ENCODE measurements around the gene ACTN4. TPM values are rescaled to one million over a fixed set of nuclear protein-coding genes. Genes with fewer than 3 reads are reported as not detected.

The ACTN4 gene
- total and polyA plus RNA-seq, 2 donors (not counting 1 experiment from before 2014, with no cell fraction given), result 108 to 164 TPM

DNA sequence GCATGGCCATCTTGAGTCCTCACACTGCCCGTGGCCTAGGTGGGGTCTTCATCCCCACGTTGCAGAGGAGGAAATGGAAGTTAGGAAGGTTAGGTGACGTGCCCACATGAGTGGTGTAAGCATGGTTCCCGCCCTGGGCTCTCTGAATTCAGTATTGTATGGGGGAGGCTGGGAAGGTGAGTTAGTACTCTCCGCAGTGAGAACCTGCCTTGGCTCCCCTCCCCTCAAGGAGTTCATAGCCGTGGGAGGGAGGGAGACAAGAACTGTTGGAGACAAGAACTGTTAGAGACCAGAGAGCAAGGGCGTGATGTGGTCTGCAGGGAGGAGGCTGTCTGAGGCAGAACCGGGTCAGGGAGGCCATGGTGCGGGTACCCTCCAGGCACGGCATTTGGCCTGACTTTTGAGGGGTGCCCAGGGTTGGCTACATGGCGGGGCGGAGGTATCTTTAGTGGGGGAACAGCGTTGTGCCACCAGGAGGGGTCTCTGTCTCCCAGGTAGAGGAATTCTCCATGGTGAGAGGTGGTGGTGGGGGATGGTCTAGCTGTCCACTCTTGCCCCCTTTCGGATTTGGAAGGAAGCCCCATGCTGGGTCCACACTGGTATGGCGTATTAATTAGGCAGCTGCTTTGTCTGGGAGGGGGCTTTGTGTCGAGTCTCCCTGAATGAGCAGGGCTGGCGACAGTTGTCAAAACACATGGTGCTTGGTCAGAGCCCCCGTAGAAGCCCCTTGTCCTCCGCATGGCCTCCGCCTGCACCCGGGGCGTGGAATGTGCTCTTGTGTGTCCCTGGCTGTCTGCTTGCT, 51.0 kb downstream of the ACTN4 start:
- H3K27me3 ChIP-seq (replicated peaks in 1 of 4; ENCODE audit: control extremely low read depth in 1 of 4, control insufficient read depth in 3 of 4, insufficient read depth in 4 of 4, low read length in 3 of 4), result no peaks in the 10 kb centered on the region
- H3K4me2 ChIP-seq (replicated peaks; ENCODE audit: low read depth, low read length, poor library complexity, severe bottlenecking), result no peak overlapping the region
- Mint-ChIP-seq H3K9me3 (ENCODE audit: insufficient read depth) (no peaks in the 10 kb centered on the region), H3K4me1 (peaks cover 39% of the 10 kb centered on the region), H3K27me3 (no peaks in the 10 kb centered on the region), H3K4me3 (no peak overlapping the region), H3K27ac (peak overlapping the region; percentile 20)
- no peak overlapping the region for H3K4me3 ChIP-seq (ENCODE audit: control extremely low read depth in 1 of 5, extremely low read depth in 1 of 5, insufficient read depth in 1 of 5, low read depth in 2 of 5, low read length in 4 of 5)
- peaks cover 0 to 41% of the 10 kb centered on the region in 2 experiments for H3K36me3 ChIP-seq (replicated peaks in 1 of 2; ENCODE audit: control extremely low read depth in 1 of 2, control insufficient read depth in 1 of 2, extremely low read depth in 1 of 2, insufficient read depth in 2 of 2, low read length in 1 of 2)
- no peak overlapping the region for H3K9ac ChIP-seq (ENCODE audit: low read length)
- no peak overlapping the region for H3K27ac ChIP-seq (ENCODE audit: low read length in 2 of 2)
- TF ChIP-seq, protein P1, sequence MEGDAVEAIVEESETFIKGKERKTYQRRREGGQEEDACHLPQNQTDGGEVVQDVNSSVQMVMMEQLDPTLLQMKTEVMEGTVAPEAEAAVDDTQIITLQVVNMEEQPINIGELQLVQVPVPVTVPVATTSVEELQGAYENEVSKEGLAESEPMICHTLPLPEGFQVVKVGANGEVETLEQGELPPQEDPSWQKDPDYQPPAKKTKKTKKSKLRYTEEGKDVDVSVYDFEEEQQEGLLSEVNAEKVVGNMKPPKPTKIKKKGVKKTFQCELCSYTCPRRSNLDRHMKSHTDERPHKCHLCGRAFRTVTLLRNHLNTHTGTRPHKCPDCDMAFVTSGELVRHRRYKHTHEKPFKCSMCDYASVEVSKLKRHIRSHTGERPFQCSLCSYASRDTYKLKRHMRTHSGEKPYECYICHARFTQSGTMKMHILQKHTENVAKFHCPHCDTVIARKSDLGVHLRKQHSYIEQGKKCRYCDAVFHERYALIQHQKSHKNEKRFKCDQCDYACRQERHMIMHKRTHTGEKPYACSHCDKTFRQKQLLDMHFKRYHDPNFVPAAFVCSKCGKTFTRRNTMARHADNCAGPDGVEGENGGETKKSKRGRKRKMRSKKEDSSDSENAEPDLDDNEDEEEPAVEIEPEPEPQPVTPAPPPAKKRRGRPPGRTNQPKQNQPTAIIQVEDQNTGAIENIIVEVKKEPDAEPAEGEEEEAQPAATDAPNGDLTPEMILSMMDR (IDR thresholded peaks at IDR 0.05), result no peak
- no peak for TF ChIP-seq EZH2 (IDR thresholded peaks at IDR 0.05; ENCODE audit: borderline replicate concordance, insufficient read depth, low read depth, low read length, poor library complexity, severe bottlenecking)
- H2AFZ ChIP-seq (ENCODE audit: insufficient read depth, low read depth, low read length, poor library complexity, severe bottlenecking), result no peak overlapping the region
- ChIA-PET POLR2A (no interaction called here), CTCF (no interaction called here)
- H4K20me1 ChIP-seq (ENCODE audit: control insufficient read depth, insufficient read depth, low read length, poor library complexity, severe bottlenecking), result peaks cover 66% of the 10 kb centered on the region
- DNase-seq, result no peak
- H3K4me1 ChIP-seq (ENCODE audit: control insufficient read depth in 2 of 2, insufficient read depth in 2 of 2, low read length in 2 of 2), result peaks cover 26 to 39% of the 10 kb centered on the region in 2 donors
- intact Hi-C loops (cut with micrococcal nuclease), result no loop called here
- ATAC-seq (ENCODE audit: low read depth), result no peak
- peaks cover 68% of the 10 kb centered on the region for H3K79me2 ChIP-seq (ENCODE audit: control insufficient read depth, insufficient read depth, low read length)
- WGBS (ENCODE audit: insufficient coverage), result 94% methylated on average over 20 of the region's 22 CpGs
- no peaks in the 10 kb centered on the region for H3K9me3 ChIP-seq (ENCODE audit: control extremely low read depth in 1 of 3, control insufficient read depth in 2 of 3, insufficient read depth in 1 of 3, low read length in 2 of 3)

DNA sequence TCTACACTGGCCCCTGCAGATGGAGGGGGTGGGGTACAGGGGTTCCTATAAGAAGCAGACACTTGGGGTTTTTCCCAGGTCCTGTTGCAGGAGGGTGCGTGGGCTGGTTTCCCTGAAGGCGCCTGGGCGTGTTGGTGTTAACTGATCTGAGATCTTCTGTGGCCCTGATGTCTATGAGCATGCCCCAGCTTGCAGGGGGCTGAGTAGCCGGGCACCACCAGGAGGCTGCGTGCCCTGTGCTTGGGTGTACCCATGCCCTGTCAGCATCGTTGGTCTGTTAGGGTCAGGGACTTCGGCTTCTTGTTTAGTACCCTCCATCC, 51.5 kb downstream of the ACTN4 start:
- DNase-seq, result no peak
- Histone ChIP-seq H3K4me2 (replicated peaks; ENCODE audit: low read depth, low read length, poor library complexity, severe bottlenecking) (no peak overlapping the region), H2AFZ (ENCODE audit: insufficient read depth, low read depth, low read length, poor library complexity, severe bottlenecking) (no peak overlapping the region), H3K27me3 (replicated peaks in 1 of 4; ENCODE audit: control extremely low read depth in 1 of 4, control insufficient read depth in 3 of 4, insufficient read depth in 4 of 4, low read length in 3 of 4) (no peaks in the 10 kb centered on the region), H3K27ac (ENCODE audit: low read length in 2 of 2) (no peak overlapping the region), H3K36me3 (replicated peaks in 1 of 2; ENCODE audit: control extremely low read depth in 1 of 2, control insufficient read depth in 1 of 2, extremely low read depth in 1 of 2, insufficient read depth in 2 of 2, low read length in 1 of 2) (peaks cover 0 to 42% of the 10 kb centered on the region in 2 experiments), H3K9me3 (ENCODE audit: control extremely low read depth in 1 of 3, control insufficient read depth in 2 of 3, insufficient read depth in 1 of 3, low read length in 2 of 3) (no peaks in the 10 kb centered on the region), H4K20me1 (ENCODE audit: control insufficient read depth, insufficient read depth, low read length, poor library complexity, severe bottlenecking) (peaks cover 66% of the 10 kb centered on the region), H3K4me1 (ENCODE audit: control insufficient read depth in 2 of 2, insufficient read depth in 2 of 2, low read length in 2 of 2) (peaks cover 20 to 33% of the 10 kb centered on the region in 2 donors), H3K9ac (ENCODE audit: low read length) (no peak overlapping the region), H3K4me3 (ENCODE audit: control extremely low read depth in 1 of 5, extremely low read depth in 1 of 5, insufficient read depth in 1 of 5, low read depth in 2 of 5, low read length in 4 of 5) (no peak overlapping the region), H3K79me2 (ENCODE audit: control insufficient read depth, insufficient read depth, low read length) (peaks cover 63% of the 10 kb centered on the region)
- 83% methylated on average over 7 of the region's 7 CpGs for WGBS (ENCODE audit: insufficient coverage)
- Mint-ChIP-seq H3K27ac (no peak overlapping the region), H3K27me3 (no peaks in the 10 kb centered on the region), H3K4me3 (no peak overlapping the region), H3K4me1 (peaks cover 34% of the 10 kb centered on the region), H3K9me3 (ENCODE audit: insufficient read depth) (no peaks in the 10 kb centered on the region)
- no peak for ATAC-seq (ENCODE audit: low read depth)
- ChIA-PET POLR2A (no interaction called here), CTCF (no interaction called here)
- intact Hi-C loops (cut with micrococcal nuclease), result no loop called here
- TF ChIP-seq, protein P1 (IDR thresholded peaks at IDR 0.05), result no peak
- no peak for TF ChIP-seq EZH2 (IDR thresholded peaks at IDR 0.05; ENCODE audit: borderline replicate concordance, insufficient read depth, low read depth, low read length, poor library complexity, severe bottlenecking)

All from B cell (primary cell).